DMS153 treated with DMSO at 0.1 percent for 48 hours (cell line): ENCODE measurements around the gene CXCL8.
"Not testable (repeated sequence)": the region's sequence is repeated elsewhere in the genome, so short reads cannot be mapped to it uniquely, and the experiment has no call there.

ENCODE experiments used
- DNase-seq: peaks from one replicate; lab custom pipeline; 2025; ENCODE audit not compliant: unreplicated experiment; lab: John Stamatoyannopoulos, UW

The CXCL8 gene

GRCh38 chr4:73740353-73740778, at the start of gene CXCL8:
Gene CXCL8 (plus strand): TSS chr4:73740569. CDS start chr4:73740659, 90 bp downstream.
- peak; percentile 73 for DNase-seq

GRCh38 chr4:73691201-73691600, 49.2 kb upstream of the CXCL8 start:
- DNase-seq, result not testable (repeated sequence)

GRCh38 chr4:73691759-73692158, 48.6 kb upstream of the CXCL8 start:
- DNase-seq, result no peak

- no peak for DNase-seq
Observed at GRCh38 chr4:73692254-73692653, 48.1 kb upstream of the CXCL8 start.

GRCh38 chr4:73692701-73693100, 47.7 kb upstream of the CXCL8 start:
- no peak for DNase-seq

GRCh38 chr4:73693811-73694210, 46.6 kb upstream of the CXCL8 start:
- DNase-seq, result no peak

- no peak for DNase-seq
Observed at GRCh38 chr4:73698217-73698616, 42.2 kb upstream of the CXCL8 start.

GRCh38 chr4:73701116-73701515, 39.3 kb upstream of the CXCL8 start:
- DNase-seq, result no peak

GRCh38 chr4:73702796-73703287, 37.5 kb upstream of the CXCL8 start:
- DNase-seq, result no peak

GRCh38 chr4:73703320-73703719, 37.0 kb upstream of the CXCL8 start:
- no peak for DNase-seq

- DNase-seq, result peak; percentile 11
Observed at GRCh38 chr4:73704314-73705055, 35.9 kb upstream of the CXCL8 start.

GRCh38 chr4:73705056-73705432, 35.3 kb upstream of the CXCL8 start:
- DNase-seq, result no peak

- DNase-seq, result no peak
Observed at GRCh38 chr4:73705721-73706120, 34.6 kb upstream of the CXCL8 start.

- no peak for DNase-seq
Observed at GRCh38 chr4:73706811-73707210, 33.6 kb upstream of the CXCL8 start.

GRCh38 chr4:73707269-73707875, 33.0 kb upstream of the CXCL8 start:
- no peak for DNase-seq

GRCh38 chr4:73707918-73708577, 32.3 kb upstream of the CXCL8 start:
- no peak for DNase-seq

- DNase-seq, result no peak
Observed at GRCh38 chr4:73709451-73710033, 30.8 kb upstream of the CXCL8 start.

GRCh38 chr4:73710094-73710493, 30.3 kb upstream of the CXCL8 start:
- DNase-seq, result no peak

- no peak for DNase-seq
Observed at GRCh38 chr4:73711989-73712388, 28.4 kb upstream of the CXCL8 start.

GRCh38 chr4:73713650-73714049, 26.7 kb upstream of the CXCL8 start:
- DNase-seq, result no peak

GRCh38 chr4:73714647-73715046, 25.7 kb upstream of the CXCL8 start:
- DNase-seq, result no peak

- DNase-seq, result no peak
Observed at GRCh38 chr4:73715659-73716058, 24.7 kb upstream of the CXCL8 start.
